DMS153 (cell line): Measurements from ENCODE around the gene TM2D1.
A peak's percentile ranks its signal among the peaks of the same experiment; 100 is the strongest.

Experiments
- DNase-seq: peaks from one replicate; lab custom pipeline; 2025; lab: John Stamatoyannopoulos, UW

TM2D1 gene

DNA sequence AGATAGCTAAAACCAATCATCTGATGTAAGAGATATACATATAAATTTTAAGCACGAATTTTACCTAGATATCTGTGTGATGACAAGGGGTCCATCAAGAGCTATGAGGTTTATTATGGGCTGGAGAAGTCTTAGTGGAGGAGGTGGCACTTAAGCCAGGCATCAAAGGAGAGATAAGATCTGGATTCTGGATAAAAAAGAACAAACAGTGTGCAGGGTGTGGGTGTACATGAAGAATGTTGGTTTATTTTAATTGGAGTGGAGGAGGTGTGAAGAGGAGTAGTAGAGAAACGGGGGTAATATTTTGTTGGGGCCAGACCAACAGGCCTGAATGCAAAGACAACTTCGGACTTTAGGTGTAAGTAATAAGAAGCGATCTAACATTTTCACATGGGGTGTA lies 80.6 kb downstream of the TM2D1 start:
- no peak for DNase-seq

DNA sequence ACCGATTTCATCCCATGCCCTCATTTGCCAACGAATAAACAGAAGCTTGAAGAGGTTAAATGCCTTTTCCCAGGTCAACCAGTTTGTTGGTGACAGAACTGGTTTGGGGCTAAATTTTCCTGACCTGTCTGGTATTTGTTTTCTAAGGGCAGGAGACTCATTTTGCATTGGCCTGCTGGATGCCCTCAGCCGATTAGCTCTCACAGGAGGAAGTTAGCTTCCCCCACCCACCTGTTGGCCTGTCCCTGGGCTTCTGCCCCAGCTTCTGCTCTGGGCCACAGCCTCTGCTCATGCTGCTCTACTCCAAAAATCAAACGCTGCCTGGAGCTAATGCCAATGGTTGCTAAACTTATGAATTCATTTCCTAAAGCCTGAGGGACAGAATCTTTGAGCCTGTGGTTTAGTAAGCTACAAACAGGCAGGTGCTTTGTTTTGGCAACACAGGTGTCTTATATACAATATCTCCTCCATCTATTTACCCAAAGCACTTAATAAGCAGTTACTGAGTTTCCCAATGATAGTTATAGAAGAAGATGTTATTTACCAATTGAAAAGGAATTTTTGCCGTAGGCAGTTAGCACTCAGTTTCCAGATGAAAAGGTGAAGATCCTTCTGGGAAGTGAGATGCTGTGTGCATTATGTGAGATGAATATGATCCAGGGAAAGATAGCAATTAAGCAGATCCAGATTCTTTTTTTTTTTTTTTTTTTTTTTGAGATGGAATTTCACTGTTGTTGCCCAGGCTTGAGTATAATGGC lies 82.3 kb downstream of the TM2D1 start:
- DNase-seq: no peak

DNA sequence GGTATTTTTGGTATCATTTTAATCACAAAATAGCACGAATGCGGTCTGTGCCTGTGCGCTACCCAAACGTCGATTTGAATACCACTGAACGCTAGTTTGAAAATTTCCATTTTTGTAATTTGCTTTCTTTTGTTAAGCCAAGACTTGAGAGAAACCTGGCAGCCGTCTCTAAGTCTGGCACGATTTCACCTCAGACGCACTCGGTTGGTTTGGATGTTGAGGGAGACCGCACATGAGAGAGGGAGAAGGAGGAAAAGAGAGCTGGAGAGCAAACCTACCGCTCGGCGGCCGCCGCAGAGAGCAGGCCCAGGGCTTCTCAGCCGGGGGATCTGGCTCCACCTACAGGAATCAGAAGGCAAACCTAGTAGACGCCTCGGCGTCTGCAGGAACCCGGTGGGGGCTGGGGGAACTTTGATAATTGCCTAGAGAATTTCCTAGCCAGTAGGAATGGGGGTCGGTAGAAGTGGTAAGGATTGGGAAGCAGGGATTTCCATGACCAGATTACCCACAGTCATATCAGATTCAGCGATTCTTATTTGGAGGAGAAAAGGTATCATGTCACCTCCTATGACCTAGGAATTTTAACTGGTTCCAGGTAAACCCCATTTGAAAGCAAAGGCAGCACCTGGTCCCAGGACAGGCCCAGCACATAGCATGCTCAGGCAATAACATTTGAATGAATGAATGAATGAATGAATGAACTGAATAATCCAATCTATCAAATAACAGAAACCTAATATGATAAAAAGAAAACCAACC lies 83.2 kb downstream of the TM2D1 start:
- DNase-seq: no peak

DNA sequence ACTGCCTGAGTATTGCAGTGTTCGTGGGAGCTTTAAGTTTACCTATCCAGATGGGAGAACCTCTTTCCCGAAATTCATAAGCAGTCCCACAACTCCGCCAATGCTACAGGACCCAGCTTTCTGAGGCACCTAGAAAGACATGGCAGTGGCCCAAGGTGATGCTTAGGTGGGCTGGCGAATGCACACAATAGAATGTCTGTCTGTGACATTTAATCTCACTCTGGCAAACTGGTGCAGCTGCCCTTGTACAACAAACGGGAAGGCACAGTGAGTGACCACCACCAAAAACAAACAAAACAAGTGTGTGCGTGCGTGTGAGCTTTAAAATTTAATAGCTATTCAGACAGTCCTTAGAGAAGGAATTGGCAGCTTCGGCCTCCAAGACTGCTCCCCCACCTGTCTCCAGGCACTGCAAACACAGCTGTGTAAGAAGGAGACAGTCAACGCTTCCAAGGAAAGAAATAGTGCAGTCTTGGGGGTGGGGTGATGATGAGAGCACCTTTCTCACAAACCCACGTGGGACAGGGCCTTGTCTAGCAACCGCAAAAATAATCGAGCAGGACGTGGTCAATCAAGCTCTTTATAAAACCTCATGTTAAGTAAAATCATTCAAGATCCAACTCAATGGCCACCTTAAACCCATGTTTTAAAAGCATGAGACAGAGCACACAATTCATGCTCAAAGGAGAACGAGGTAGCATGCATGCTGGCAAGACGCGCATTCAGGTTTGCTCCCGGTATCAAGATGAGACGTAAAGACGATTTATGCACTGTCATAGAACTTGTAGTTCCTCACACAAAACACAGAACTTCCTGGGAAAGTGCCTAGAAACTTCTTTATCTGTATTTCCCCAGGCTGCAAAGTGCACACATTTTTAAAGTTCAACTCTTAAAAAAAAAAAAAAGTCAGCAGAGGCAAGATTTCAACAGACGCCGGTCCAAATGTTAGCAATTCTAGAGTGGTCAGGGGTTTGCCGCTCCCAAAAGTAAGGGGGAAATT lies 84.1 kb downstream of the TM2D1 start:
- peak; percentile 15 for DNase-seq

DNA sequence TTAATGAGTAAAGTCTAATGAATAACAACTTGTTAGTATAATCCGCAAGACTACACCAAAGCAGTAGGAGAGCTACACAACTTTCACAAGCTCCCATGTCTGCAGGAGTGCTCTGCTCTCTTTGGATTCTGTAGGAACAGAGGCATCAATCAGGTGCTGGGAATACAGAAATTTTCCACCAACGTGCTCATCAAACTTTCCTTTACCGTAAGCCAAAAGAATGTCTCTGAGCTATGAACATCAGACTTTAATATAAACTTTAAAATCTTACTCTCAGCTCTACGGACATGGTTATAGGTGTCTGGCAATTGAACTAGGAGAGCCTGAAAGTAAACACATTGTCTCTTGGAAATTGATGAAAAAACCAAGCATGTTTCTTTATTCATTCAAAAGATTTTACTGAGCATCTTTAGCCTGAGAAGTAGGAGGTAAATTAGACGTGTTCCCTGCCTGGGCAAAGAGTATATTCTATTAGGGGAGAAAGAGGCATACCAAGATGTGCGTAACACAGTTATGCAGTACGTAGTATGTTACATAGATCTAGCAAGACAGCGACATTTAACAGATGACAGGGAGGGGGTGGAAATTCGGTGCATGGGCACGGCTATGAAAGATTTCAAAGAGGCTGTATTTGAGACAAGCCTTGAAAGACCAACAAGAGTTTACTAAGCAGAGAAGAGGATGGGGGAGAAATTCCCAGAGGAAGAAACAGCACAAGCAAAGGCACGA lies 85.2 kb downstream of the TM2D1 start:
- no peak for DNase-seq

DNA sequence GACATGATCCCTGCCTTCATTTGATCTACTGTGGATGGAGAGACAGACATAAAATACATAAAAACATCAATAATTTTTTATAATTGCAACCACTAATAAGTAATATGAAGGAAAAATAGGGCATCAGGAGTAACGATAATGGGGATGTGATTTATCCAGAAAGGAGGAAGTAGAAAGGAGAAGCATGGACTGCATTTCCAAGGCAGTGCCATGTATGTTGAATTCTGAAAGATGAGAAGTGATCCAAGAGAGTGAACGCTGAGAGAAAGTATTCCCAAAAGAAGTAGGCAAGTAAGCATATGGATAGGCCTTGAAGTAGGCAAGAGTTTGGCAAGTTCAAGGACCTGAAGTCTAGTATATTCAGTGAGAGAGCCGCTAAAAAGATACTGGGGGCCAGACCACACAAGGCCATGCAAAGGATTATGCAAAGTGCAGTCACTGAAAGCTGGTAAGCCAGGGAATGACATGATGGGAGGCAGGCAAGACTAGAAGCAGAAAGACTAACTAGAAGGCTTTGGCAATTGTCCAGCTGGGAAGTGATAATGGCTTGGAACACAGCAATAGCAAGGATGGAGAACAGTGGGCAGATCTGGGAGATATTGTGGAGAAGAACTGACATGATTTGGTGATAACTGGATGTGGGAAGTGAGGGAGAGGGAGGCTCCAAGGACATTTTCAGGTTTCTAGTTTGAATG lies 85.9 kb downstream of the TM2D1 start:
- DNase-seq: no peak

DNA sequence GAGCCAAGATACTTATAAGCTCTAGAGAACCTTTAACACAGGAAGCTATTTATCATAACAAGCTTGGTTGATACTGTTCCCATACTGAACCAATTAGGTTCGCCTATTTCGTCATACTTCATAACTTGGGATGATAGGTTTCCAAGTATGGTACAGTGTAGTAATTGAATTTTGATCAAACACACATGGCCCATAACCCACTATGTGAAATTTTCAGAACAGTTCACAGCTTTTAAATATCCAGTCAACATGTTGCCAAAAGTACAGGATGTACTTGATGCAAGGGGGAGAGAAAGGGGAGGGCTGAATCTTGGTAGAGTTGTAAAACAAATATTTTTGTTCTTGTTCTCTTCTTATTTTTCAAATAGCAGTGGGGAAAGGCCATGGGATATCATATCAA lies 86.6 kb downstream of the TM2D1 start:
- DNase-seq: no peak

DNA sequence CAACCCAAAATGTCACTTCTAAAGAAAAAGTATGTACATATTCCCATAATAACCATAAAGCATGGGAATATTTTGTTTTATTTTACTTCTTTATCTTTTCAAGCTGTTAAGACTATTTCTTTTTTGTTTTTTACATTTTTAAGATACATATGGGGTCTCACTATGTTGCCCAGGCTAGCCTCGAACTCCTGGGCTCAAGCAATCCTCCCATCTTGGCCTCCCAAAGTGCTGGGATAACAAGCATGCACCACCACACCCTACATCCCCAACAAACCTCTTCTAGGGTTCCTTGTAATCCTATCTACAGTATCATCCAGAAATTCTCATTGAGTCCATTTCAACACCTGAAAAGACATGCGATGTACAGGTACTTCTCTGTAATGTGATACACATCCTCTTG lies 87.5 kb downstream of the TM2D1 start:
- no peak for DNase-seq

DNA sequence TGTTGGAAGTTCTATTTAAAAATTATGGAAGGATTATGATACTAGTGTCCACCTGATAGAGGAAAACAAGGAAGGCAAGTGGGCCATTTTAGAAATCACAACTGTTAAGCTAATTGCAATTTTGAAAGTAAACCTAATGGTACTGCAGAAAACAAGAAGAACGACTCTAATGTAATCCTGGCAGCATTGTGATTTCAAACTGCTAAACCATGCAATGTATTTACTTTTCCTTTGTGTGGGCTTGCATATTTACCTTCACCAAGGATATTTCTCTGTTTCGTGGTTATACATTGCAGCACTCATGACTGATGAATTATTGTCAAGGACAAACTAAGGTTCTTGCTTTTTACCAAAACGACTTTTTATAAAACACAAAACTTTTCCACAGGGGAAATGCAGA lies 88.1 kb downstream of the TM2D1 start:
- DNase-seq: no peak

DNA sequence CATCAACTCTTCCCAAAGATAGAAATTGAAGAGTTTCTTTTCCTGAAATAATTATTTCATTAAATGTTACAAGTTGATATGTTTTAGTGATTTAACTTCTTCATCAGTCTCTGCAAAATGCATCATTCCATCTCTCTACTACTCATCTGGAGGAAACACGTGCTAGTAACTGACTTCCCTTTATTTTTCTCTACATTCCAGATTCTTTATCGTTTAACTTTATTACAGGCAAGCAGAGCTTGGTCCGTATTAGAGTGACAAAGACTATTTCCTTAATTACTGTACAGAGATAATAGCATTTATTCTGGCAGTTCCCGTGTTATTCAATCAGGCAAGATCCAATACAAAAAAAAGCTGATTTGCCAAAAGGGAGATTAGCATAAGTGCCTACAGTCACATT lies 88.6 kb downstream of the TM2D1 start:
- no peak for DNase-seq

DNA sequence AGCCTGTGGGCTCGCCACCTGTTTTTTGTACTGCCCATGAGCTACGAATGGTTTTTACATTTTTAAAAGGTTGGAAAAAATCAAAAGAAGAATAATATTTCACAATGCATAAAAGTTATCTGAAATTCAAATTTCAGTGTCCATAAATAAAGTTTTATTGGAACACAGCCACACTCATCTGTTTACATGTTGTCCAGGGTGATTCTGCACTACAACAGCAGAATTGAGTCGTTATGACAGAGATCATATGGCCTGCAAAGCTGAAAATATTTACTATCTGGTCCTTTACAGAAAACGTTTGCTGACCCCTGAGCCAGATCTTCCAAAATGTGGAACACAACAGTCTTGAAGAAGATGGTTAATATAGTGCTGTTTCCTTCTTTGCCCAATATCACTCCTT lies 89.4 kb downstream of the TM2D1 start:
- DNase-seq: no peak

DNA sequence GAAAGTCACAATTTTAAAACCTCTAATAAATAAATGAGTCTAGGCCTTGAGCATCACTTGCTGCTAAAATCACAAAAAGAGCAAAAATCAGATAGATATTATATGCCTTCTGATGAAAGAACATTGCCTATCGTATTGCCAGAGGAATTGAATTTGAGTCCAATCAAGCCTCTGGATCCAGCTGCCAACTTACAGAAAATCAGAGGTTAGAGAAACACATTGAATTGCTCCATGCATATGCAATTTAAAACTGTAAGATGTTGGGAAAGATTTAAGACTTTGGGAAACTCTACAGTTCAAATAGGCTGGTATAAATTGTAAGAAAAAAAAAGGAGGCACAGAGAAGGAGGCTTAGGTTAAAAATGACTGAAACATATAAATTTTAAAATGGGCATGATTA lies 93.5 kb downstream of the TM2D1 start:
- DNase-seq: no peak
